DOHH2 (cell line): Measurements from ENCODE around the gene KIAA1614.

Experiments
- H3F3A ChIP-seq: fragments of 200-600 bp; sonication (generic), shearing (Covaris generic); 2 replicates; pipeline ENCODE4 v1.6.0; 2016; ENCODE audit warnings: antibody characterized with exemption, mild to moderate bottlenecking; ENCODE audit not compliant: control insufficient read depth, insufficient read depth
- H3K27ac ChIP-seq: fragments of 200-600 bp; sonication (generic); 2 replicates; pipeline ENCODE4 v1.5.1; 2014; ENCODE audit warnings: low read depth, mild to moderate bottlenecking, low read length, moderate library complexity
- H3K27me3 ChIP-seq: fragments of 200-600 bp; sonication (generic); 2 replicates; pipeline ENCODE4 v1.6.1; 2014; ENCODE audit warnings: mild to moderate bottlenecking, low read length, mixed read lengths; ENCODE audit not compliant: control insufficient read depth
- H3K36me3 ChIP-seq: fragments of 200-600 bp; sonication (generic); 2 replicates; pipeline ENCODE4 v1.6.1; 2014; ENCODE audit warnings: mild to moderate bottlenecking, low read length, moderate library complexity, mixed read lengths; ENCODE audit not compliant: control insufficient read depth
- H3K4me1 ChIP-seq: fragments of 200-600 bp; sonication (generic); 2 replicates; pipeline ENCODE4 v1.6.1; 2014; ENCODE audit warnings: mild to moderate bottlenecking, low read length, mixed read lengths; ENCODE audit not compliant: control insufficient read depth
- H3K4me2 ChIP-seq: fragments of 200-600 bp; sonication (generic); 2 replicates; pipeline ENCODE4 v1.6.0; 2014; ENCODE audit warnings: mild to moderate bottlenecking, low read length, moderate library complexity
- H3K4me3 ChIP-seq: fragments of 200-600 bp; sonication (generic); 2 replicates; pipeline ENCODE4 v1.5.1; 2014; ENCODE audit warnings: mild to moderate bottlenecking, low read length, mixed read lengths
- H3K79me2 ChIP-seq: fragments of 200-600 bp; sonication (generic); 2 replicates; pipeline ENCODE4 v1.6.1; 2014; ENCODE audit warnings: mild to moderate bottlenecking, low read length, mixed read lengths; ENCODE audit not compliant: control insufficient read depth
- H3K9me2 ChIP-seq: fragments of 200-600 bp; sonication (generic); replicated peaks from 2 replicates; pipeline ENCODE4 v1.6.1; 2014; ENCODE audit warnings: mild to moderate bottlenecking, low read length, mixed read lengths; ENCODE audit not compliant: control insufficient read depth
- H3K9me3 ChIP-seq: fragments of 200-600 bp; sonication (generic); 2 replicates; pipeline ENCODE4 v1.6.1; 2014; ENCODE audit warnings: antibody characterized with exemption, low read length, mixed read lengths; ENCODE audit not compliant: control insufficient read depth, insufficient read depth
- H4K20me1 ChIP-seq: fragments of 200-600 bp; sonication (generic); 2 replicates; pipeline ENCODE4 v1.6.0; 2014; ENCODE audit warnings: low read depth, mild to moderate bottlenecking, antibody characterized with exemption, low read length, moderate library complexity; ENCODE audit not compliant: control insufficient read depth, insufficient read depth
- CTCF ChIP-seq: fragments of 200-600 bp; sonication (generic); IDR thresholded peaks from one replicate; pipeline ENCODE4 v1.5.1; 2014; ENCODE audit warnings: antibody characterized with exemption, mild to moderate bottlenecking, low read depth, low read length; ENCODE audit not compliant: poor library complexity, severe bottlenecking
- EZH2phosphoT487 ChIP-seq: fragments of 200-600 bp; sonication (generic); IDR thresholded peaks from 2 replicates; pipeline ENCODE4 v1.6.1; 2017; ENCODE audit warnings: borderline replicate concordance, mild to moderate bottlenecking, antibody characterized with exemption, low read length, moderate library complexity, mixed read lengths

Gene KIAA1614

DNA sequence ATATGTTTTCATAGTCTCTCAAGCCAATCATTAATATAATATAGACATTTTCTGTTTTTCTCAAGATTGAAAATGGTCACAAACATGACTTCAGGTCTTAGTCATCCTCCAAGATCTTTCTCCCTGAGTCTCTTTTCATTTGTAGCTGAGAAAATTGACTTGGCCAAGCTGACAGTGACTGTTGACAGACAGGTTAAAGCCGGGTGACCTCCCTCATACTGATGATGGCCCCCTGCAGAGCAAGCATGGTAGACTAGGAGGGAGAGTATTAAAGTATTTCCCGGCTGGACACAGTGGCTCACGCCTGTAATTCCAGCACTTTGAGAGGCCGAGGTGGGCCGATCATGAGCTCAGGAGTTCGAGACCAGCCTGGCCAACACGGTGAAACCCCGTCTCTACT lies 6.8 kb upstream of the KIAA1614 start:
- Histone ChIP-seq H3K79me2 (no peaks in the 10 kb centered on the region), H3K9me2 (no peaks in the 10 kb centered on the region), H3K9me3 (no peaks in the 10 kb centered on the region), H3K27me3 (peaks cover 15% of the 10 kb centered on the region; the same call in 1 of the 2 replicates), H3F3A (no peaks in the 10 kb centered on the region), H3K27ac (no peak overlapping the region), H3K4me1 (no peaks in the 10 kb centered on the region), H3K36me3 (no peaks in the 10 kb centered on the region), H3K4me2 (no peak overlapping the region), H4K20me1 (no peaks in the 10 kb centered on the region), H3K4me3 (no peak overlapping the region)
- TF ChIP-seq CTCF (no peak), EZH2phosphoT487 (no peak)

DNA sequence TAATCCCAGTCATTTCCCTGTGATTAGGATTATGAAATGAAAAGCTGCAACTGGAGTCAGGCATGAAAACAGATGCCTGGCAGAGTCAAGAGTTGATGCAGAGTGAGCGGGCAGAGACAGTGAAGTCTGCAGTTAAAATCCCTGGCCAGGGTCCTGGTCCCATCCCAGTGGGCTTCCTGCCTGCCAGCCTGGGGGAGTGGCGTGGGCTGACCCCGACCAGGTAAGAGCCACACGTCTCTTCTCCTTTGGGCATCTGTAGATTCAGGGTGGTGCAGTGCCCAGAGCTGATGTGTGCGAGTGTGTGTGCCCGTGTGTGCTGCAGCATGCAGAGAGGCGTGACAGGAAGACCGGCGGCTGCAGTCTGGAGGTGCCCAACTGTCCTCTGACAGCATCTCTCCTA lies 6.2 kb upstream of the KIAA1614 start:
- Histone ChIP-seq H3K36me3 (no peaks in the 10 kb centered on the region), H3K4me2 (no peak overlapping the region), H3K4me1 (no peaks in the 10 kb centered on the region), H3K4me3 (no peak overlapping the region), H3K27ac (no peak overlapping the region), H4K20me1 (no peaks in the 10 kb centered on the region), H3K27me3 (peaks cover 19% of the 10 kb centered on the region), H3K9me2 (no peaks in the 10 kb centered on the region), H3K9me3 (no peaks in the 10 kb centered on the region), H3K79me2 (no peaks in the 10 kb centered on the region), H3F3A (no peaks in the 10 kb centered on the region)
- no peak for TF ChIP-seq CTCF
- TF ChIP-seq EZH2phosphoT487, result no peak

- no peaks in the 10 kb centered on the region for H3K9me2 ChIP-seq
- H3K36me3 ChIP-seq, result no peaks in the 10 kb centered on the region
- no peak for TF ChIP-seq CTCF
- no peak overlapping the region for H3K4me2 ChIP-seq
- H3K27ac ChIP-seq, result no peak overlapping the region
- H3K79me2 ChIP-seq, result no peaks in the 10 kb centered on the region
- no peaks in the 10 kb centered on the region for H3F3A ChIP-seq
- no peaks in the 10 kb centered on the region for H4K20me1 ChIP-seq
- no peak overlapping the region for H3K4me3 ChIP-seq
- H3K9me3 ChIP-seq, result no peaks in the 10 kb centered on the region
- H3K27me3 ChIP-seq, result peaks cover 27% of the 10 kb centered on the region
- H3K4me1 ChIP-seq, result no peaks in the 10 kb centered on the region
Measured at GRCh38 chr1:180907313-180908055, 5.2 kb upstream of the KIAA1614 start.
